GM12878 (cell line): ENCODE results near the gene GRAPL.
"Not testable (repeated sequence)": the region's sequence is repeated elsewhere in the genome, so short reads cannot be mapped to it uniquely, and the experiment has no call there.

Experiments
- CTCF ChIP-seq, 3 experiments: IDR thresholded peaks in 2 of 3; conservative IDR thresholded peaks in 1 of 3; 2 replicates each; pipeline ENCODE4 v1.5.1; 2011; ENCODE audit warnings: low read depth in 3 of 3, low read length in 3 of 3, mild to moderate bottlenecking in 3 of 3, control low read depth in 2 of 3, moderate library complexity in 2 of 3, inconsistent platforms in 1 of 3, mixed read lengths in 1 of 3; ENCODE audit not compliant: control insufficient read depth in 2 of 3, insufficient read depth in 1 of 3; ENCODE audit errors: extremely low read depth in 1 of 3
- EGR1 ChIP-seq, 2 experiments: IDR thresholded peaks; 1 replicate in 1 of 2; 2 replicates in 1 of 2; pipeline ENCODE4 v1.6.1; 2011 to 2012; ENCODE audit warnings: low read depth in 2 of 2, low read length in 2 of 2, borderline replicate concordance in 1 of 2, mild to moderate bottlenecking in 1 of 2, moderate library complexity in 1 of 2
- POLR2A ChIP-seq: IDR thresholded peaks from 2 replicates; pipeline ENCODE4 v1.6.1; 2011; ENCODE audit warnings: low read depth, mild to moderate bottlenecking, low read length
- RBBP5 ChIP-seq: fragments of 200-600 bp; sonication (generic); conservative IDR thresholded peaks from 2 replicates; pipeline ENCODE4 v1.6.1; 2016
- SMC3 ChIP-seq: IDR thresholded peaks from 2 replicates; pipeline ENCODE4 v1.6.1; 2011; ENCODE audit warnings: low read length, improper control_type of control experiment, borderline replicate concordance
- SP1 ChIP-seq: IDR thresholded peaks from one replicate; pipeline ENCODE4 v1.6.1; 2011; ENCODE audit warnings: low read depth, low read length
- STAT1 ChIP-seq: fragments of 450-650 bp; conservative IDR thresholded peaks from 2 replicates; pipeline ENCODE4 v1.6.1; 2014; ENCODE audit warnings: antibody characterized with exemption, mild to moderate bottlenecking
- TF ChIP-seq, protein P1 (sequence below): fragments of 450-650 bp; IDR thresholded peaks from 2 replicates; pipeline ENCODE4 v1.6.1; 2017; ENCODE audit warnings: mild to moderate bottlenecking, moderate library complexity
- TF ChIP-seq, protein P2 (sequence below): IDR thresholded peaks from 2 replicates; pipeline ENCODE4 v1.6.1; 2011; ENCODE audit warnings: low read depth, mild to moderate bottlenecking, low read length, moderate library complexity, borderline replicate concordance; ENCODE audit errors: extremely low read depth
- TF ChIP-seq, protein P3 (sequence below): IDR thresholded peaks from 2 replicates; pipeline ENCODE4 v1.6.1; 2011; ENCODE audit warnings: mild to moderate bottlenecking, low read depth, low read length, moderate library complexity; ENCODE audit not compliant: insufficient replicate concordance

- TF ChIP-seq, protein P1, sequence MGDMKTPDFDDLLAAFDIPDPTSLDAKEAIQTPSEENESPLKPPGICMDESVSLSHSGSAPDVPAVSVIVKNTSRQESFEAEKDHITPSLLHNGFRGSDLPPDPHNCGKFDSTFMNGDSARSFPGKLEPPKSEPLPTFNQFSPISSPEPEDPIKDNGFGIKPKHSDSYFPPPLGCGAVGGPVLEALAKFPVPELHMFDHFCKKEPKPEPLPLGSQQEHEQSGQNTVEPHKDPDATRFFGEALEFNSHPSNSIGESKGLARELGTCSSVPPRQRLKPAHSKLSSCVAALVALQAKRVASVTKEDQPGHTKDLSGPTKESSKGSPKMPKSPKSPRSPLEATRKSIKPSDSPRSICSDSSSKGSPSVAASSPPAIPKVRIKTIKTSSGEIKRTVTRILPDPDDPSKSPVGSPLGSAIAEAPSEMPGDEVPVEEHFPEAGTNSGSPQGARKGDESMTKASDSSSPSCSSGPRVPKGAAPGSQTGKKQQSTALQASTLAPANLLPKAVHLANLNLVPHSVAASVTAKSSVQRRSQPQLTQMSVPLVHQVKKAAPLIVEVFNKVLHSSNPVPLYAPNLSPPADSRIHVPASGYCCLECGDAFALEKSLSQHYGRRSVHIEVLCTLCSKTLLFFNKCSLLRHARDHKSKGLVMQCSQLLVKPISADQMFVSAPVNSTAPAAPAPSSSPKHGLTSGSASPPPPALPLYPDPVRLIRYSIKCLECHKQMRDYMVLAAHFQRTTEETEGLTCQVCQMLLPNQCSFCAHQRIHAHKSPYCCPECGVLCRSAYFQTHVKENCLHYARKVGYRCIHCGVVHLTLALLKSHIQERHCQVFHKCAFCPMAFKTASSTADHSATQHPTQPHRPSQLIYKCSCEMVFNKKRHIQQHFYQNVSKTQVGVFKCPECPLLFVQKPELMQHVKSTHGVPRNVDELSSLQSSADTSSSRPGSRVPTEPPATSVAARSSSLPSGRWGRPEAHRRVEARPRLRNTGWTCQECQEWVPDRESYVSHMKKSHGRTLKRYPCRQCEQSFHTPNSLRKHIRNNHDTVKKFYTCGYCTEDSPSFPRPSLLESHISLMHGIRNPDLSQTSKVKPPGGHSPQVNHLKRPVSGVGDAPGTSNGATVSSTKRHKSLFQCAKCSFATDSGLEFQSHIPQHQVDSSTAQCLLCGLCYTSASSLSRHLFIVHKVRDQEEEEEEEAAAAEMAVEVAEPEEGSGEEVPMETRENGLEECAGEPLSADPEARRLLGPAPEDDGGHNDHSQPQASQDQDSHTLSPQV: not testable (repeated sequence)
- TF ChIP-seq CTCF (IDR thresholded peaks at IDR 0.05 in 2 of 3, conservative IDR thresholded peaks at IDR 0.05 in 1 of 3; ENCODE audit: control insufficient read depth in 2 of 3, extremely low read depth in 1 of 3, insufficient read depth in 1 of 3, low read depth in 3 of 3, low read length in 3 of 3); EGR1 (IDR thresholded peaks at IDR 0.05; ENCODE audit: borderline replicate concordance in 1 of 2, low read depth in 2 of 2, low read length in 2 of 2); POLR2A; RBBP5; SMC3; SP1; STAT1: not testable (repeated sequence)
- TF ChIP-seq, protein P2, sequence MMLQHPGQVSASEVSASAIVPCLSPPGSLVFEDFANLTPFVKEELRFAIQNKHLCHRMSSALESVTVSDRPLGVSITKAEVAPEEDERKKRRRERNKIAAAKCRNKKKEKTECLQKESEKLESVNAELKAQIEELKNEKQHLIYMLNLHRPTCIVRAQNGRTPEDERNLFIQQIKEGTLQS: not testable (repeated sequence)
- TF ChIP-seq, protein P3, sequence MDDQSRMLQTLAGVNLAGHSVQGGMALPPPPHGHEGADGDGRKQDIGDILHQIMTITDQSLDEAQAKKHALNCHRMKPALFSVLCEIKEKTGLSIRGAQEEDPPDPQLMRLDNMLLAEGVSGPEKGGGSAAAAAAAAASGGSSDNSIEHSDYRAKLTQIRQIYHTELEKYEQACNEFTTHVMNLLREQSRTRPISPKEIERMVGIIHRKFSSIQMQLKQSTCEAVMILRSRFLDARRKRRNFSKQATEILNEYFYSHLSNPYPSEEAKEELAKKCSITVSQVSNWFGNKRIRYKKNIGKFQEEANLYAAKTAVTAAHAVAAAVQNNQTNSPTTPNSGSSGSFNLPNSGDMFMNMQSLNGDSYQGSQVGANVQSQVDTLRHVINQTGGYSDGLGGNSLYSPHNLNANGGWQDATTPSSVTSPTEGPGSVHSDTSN: not testable (repeated sequence)
These were observed 60.8 kb downstream of the GRAPL start for GRCh38 chr17:19187883-19188869.
